T-helper 17 cell (primary cell): Measurements from ENCODE around the gene AMIGO2. TPM values are rescaled to one million over a fixed set of nuclear protein-coding genes. Genes with fewer than 3 reads are reported as not detected.
A peak's percentile ranks its signal among the peaks of the same experiment; 100 is the strongest.

Experiments
- ATAC-seq: fragments of 150-1000 bp; cut with Tn5 transposase; 2 replicates; pipeline ENCODE4 v1.10.0; 2021; ENCODE audit warnings: mild to moderate bottlenecking, moderate library complexity
- DNase-seq, 3 donors: peaks; one replicate each; pipeline versions ENCODE4 v3.0.0 to v3.0.0-alpha.2; 2020 to 2021
- H3K9me3 ChIP-seq: one replicate; pipeline ENCODE4 v1.7.0; 2013; ENCODE audit warnings: low read length, mild to moderate bottlenecking; ENCODE audit not compliant: control insufficient read depth, poor library complexity, severe bottlenecking
- H3K27ac Mint-ChIP-seq: one replicate; pipeline ENCODE4 v1.8.0; 2022; ENCODE audit warnings: mild to moderate bottlenecking, moderate library complexity, mixed read lengths
- H3K27me3 Mint-ChIP-seq: one replicate; pipeline ENCODE4 v1.8.0; 2022; ENCODE audit warnings: mixed read lengths
- H3K36me3 Mint-ChIP-seq: one replicate; pipeline ENCODE4 v1.8.0; 2022; ENCODE audit warnings: low read depth, mixed read lengths
- H3K4me1 Mint-ChIP-seq: one replicate; pipeline ENCODE4 v1.8.0; 2022; ENCODE audit warnings: mild to moderate bottlenecking, mixed read lengths
- H3K4me3 Mint-ChIP-seq: one replicate; pipeline ENCODE4 v1.8.0; 2022; ENCODE audit warnings: mild to moderate bottlenecking, moderate library complexity, mixed read lengths
- total RNA-seq, 4 donors: library from RNA in 2 of 4; stranded (reverse) in 2 of 4; gene quantifications; one replicate each; pipeline ENCODE4 v1.2.3 and lab custom pipeline; 2022 to 2026

AMIGO2 gene
- total RNA-seq, 2 donors from 2014 or later: 8.0 to 9.1 TPM

- H3K27ac Mint-ChIP-seq: no peak overlapping the region
- ATAC-seq (peak; percentile 21), DNase-seq (no peak)
- H3K36me3 Mint-ChIP-seq: no peaks in the 10 kb centered on the region
- peak overlapping the region; percentile 12 for H3K4me3 Mint-ChIP-seq
- H3K27me3 Mint-ChIP-seq: peaks cover under 1% of the 10 kb centered on the region
- peaks cover 14% of the 10 kb centered on the region for H3K4me1 Mint-ChIP-seq
- no peaks in the 10 kb centered on the region for H3K9me3 ChIP-seq
These were observed 46.7 kb downstream of the AMIGO2 start for GRCh38 chr12:47033081-47033480.

GRCh38 chr12:47032644-47033043, 47.1 kb downstream of the AMIGO2 start:
- Mint-ChIP-seq H3K4me1 (peaks cover 14% of the 10 kb centered on the region), H3K4me3 (no peak overlapping the region), H3K36me3 (no peaks in the 10 kb centered on the region), H3K27me3 (peaks cover 5% of the 10 kb centered on the region), H3K27ac (no peak overlapping the region)
- no peaks in the 10 kb centered on the region for H3K9me3 ChIP-seq
- ATAC-seq (peak; percentile 74), DNase-seq (no peak)

GRCh38 chr12:47029903-47030302, 49.9 kb downstream of the AMIGO2 start:
- Mint-ChIP-seq H3K27ac (peak overlapping the region; percentile 24), H3K27me3 (peaks cover 19% of the 10 kb centered on the region), H3K4me1 (peaks cover 12% of the 10 kb centered on the region), H3K36me3 (peaks cover 5% of the 10 kb centered on the region), H3K4me3 (no peak overlapping the region)
- peak; percentile 33 for ATAC-seq
- DNase-seq: no peak
- H3K9me3 ChIP-seq: no peaks in the 10 kb centered on the region

GRCh38 chr12:47028981-47029708, 50.6 kb downstream of the AMIGO2 start:
- DNase-seq: no peak
- H3K27ac Mint-ChIP-seq: no peak overlapping the region
- H3K9me3 ChIP-seq: no peaks in the 10 kb centered on the region
- H3K4me3 Mint-ChIP-seq: no peak overlapping the region
- H3K36me3 Mint-ChIP-seq: peaks cover 5% of the 10 kb centered on the region
- no peak for ATAC-seq
- peaks cover 19% of the 10 kb centered on the region for H3K27me3 Mint-ChIP-seq
- peaks cover 12% of the 10 kb centered on the region for H3K4me1 Mint-ChIP-seq

- no peak overlapping the region for H3K27ac Mint-ChIP-seq
- H3K9me3 ChIP-seq: no peaks in the 10 kb centered on the region
- ATAC-seq (no peak), DNase-seq (no peak)
- peaks cover 5% of the 10 kb centered on the region for H3K36me3 Mint-ChIP-seq
- no peak overlapping the region for H3K4me3 Mint-ChIP-seq
- H3K27me3 Mint-ChIP-seq: peaks cover 19% of the 10 kb centered on the region
- peaks cover 10% of the 10 kb centered on the region for H3K4me1 Mint-ChIP-seq
These were observed 51.6 kb downstream of the AMIGO2 start for GRCh38 chr12:47028186-47028585.

Other genes starting within 250 kb of the AMIGO2 start
- gene PCED1B, start 338 bp downstream of the AMIGO2 start, total RNA-seq: 10 to 100 TPM; 48.6 to 54.2 TPM